ENCODE data around the gene RANBP3.
"Not testable (repeated sequence)": the region's sequence is repeated elsewhere in the genome, so short reads cannot be mapped to it uniquely, and the experiment has no call there.

Gene RANBP3

GRCh38 chr19:5897189-5897969 lies 80.6 kb downstream of the RANBP3 start:
- DNase-seq, result no peak

GRCh38 chr19:5896365-5897076 lies 81.4 kb downstream of the RANBP3 start:
- no peak for DNase-seq

GRCh38 chr19:5895890-5896289 lies 82.0 kb downstream of the RANBP3 start:
- no peak for DNase-seq

- no peak for DNase-seq
These were observed 82.5 kb downstream of the RANBP3 start for GRCh38 chr19:5895409-5895808.

- DNase-seq, result no peak
These were observed 83.1 kb downstream of the RANBP3 start for GRCh38 chr19:5894704-5895349.

- no peak for DNase-seq
These were observed 83.8 kb downstream of the RANBP3 start for GRCh38 chr19:5893907-5894703.

GRCh38 chr19:5893296-5893903 lies 84.5 kb downstream of the RANBP3 start:
- DNase-seq, result no peak

GRCh38 chr19:5892772-5893275 lies 85.1 kb downstream of the RANBP3 start:
- DNase-seq, result no peak

- peak in 2 of 3 experiments; percentile 28 to 39 for DNase-seq
These were observed 85.8 kb downstream of the RANBP3 start for GRCh38 chr19:5891938-5892771.

GRCh38 chr19:5891572-5891937 lies 86.4 kb downstream of the RANBP3 start:
- DNase-seq, result peak in 1 of 3 experiments; percentile 27

- no peak for DNase-seq
These were observed 87.8 kb downstream of the RANBP3 start for GRCh38 chr19:5890099-5890498.

GRCh38 chr19:5889288-5889971 lies 88.5 kb downstream of the RANBP3 start:
- no peak for DNase-seq

- DNase-seq, result not testable (repeated sequence)
These were observed 93.7 kb downstream of the RANBP3 start for GRCh38 chr19:5884065-5884811.

- not testable (repeated sequence) for DNase-seq
These were observed 94.6 kb downstream of the RANBP3 start for GRCh38 chr19:5883157-5883873.

- peak in 2 of 3 experiments; percentile 37 to 69 for DNase-seq
These were observed 95.4 kb downstream of the RANBP3 start for GRCh38 chr19:5882421-5882968.

GRCh38 chr19:5881543-5882299 lies 96.2 kb downstream of the RANBP3 start:
- DNase-seq, result peak; percentile 4 to 94 (median 85)

GRCh38 chr19:5880604-5881078 lies 97.3 kb downstream of the RANBP3 start:
- DNase-seq, result peak in 2 of 3 experiments; percentile 83 to 93

GRCh38 chr19:5880196-5880595 lies 97.7 kb downstream of the RANBP3 start:
- no peak for DNase-seq
